Measurements from ENCODE around the gene PHLDB2. TPM values are rescaled to one million over a fixed set of nuclear protein-coding genes. Genes with fewer than 3 reads are reported as not detected.

The PHLDB2 gene
- total RNA-seq, 4 donors from 2014 or later = 53.2 to 97.2 (median 89.1) TPM

DNA sequence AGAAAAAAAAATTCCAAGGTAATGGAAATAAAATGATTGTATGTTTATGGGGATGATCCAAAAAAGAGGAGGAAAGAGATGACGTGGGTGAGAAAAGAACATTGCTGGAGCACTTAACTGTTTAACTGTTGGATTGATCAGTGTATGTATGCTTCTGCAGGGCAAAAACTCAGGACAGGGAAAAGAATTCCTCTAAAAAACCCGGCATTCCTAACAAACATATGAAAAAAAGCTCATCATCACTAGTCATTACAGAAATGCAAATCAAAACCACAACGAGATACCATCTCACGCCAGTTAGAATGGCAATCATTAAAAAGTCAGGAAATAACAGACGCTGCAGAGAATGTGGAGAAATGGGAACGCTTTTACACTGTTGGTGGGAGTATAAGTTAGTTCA, 1.6 kb upstream of the PHLDB2 start:
- TF ChIP-seq, protein P1, sequence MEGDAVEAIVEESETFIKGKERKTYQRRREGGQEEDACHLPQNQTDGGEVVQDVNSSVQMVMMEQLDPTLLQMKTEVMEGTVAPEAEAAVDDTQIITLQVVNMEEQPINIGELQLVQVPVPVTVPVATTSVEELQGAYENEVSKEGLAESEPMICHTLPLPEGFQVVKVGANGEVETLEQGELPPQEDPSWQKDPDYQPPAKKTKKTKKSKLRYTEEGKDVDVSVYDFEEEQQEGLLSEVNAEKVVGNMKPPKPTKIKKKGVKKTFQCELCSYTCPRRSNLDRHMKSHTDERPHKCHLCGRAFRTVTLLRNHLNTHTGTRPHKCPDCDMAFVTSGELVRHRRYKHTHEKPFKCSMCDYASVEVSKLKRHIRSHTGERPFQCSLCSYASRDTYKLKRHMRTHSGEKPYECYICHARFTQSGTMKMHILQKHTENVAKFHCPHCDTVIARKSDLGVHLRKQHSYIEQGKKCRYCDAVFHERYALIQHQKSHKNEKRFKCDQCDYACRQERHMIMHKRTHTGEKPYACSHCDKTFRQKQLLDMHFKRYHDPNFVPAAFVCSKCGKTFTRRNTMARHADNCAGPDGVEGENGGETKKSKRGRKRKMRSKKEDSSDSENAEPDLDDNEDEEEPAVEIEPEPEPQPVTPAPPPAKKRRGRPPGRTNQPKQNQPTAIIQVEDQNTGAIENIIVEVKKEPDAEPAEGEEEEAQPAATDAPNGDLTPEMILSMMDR (IDR thresholded peaks at IDR 0.05; ENCODE audit: low read depth) = no peak

DNA sequence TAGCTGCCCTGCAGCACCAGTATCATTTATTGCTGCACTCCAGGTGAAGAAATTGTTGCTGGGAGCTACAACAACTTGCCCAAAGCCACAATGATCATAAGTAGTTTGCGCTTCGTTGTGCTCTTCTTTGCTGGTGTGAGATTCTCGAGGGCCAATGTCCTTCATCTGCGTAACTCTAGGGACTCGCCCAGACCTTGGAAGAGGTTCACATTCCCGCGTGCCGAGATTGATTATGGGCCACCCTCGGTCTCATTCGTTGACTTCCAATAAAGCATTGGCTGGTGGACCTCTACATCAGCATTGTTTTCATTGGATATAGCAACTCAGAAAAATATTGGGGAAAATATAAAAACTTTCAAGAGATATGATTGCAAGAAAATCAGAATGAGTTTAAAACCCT, 423 bp upstream of the PHLDB2 start:
- TF ChIP-seq, protein P1 (IDR thresholded peaks at IDR 0.05; ENCODE audit: low read depth) = no peak

DNA sequence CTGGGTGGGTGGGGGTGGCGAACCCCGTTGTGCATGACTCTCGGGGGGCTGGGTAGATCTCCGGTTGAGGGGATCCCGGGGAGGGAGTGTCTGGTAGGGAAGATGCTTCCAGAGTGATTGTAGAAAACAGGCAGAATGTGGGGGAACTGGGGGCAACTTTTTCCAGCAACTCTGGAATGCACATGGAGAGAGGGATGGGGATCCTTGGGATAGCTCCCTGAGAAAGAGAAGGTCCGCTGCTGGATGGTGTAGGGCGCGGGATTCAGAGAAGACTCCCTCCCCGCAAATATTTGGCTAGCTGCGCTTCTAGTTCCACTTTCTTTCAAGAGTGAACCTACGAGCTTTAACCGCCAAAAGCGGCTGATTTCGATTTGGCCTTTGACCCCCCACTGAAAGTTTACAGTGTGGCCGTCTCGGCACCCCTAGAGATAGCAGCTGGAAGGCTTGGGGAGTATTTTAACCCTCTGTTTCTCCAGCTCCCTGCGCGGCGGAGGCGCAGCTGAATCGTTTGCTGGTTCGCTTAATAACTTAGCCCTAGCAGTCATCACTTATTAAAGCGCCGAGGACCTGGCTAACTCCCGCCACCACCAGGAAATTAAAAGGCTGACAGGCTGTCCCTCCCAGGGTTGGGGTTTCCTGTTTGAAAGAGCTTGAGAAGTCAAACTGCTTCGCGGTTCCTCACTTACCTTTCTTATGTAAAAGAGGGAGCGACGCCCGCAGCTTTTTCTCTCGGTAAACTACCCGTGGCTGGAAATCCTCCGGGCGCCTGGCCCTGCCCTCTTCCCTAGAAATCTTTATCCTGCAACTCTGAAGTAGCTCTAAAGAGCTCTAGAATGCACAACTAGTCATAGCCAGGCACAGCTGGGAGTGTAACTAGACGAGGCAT, 1.2 kb downstream of the PHLDB2 start:
- TF ChIP-seq, protein P1 (IDR thresholded peaks at IDR 0.05; ENCODE audit: low read depth) = no peak

DNA sequence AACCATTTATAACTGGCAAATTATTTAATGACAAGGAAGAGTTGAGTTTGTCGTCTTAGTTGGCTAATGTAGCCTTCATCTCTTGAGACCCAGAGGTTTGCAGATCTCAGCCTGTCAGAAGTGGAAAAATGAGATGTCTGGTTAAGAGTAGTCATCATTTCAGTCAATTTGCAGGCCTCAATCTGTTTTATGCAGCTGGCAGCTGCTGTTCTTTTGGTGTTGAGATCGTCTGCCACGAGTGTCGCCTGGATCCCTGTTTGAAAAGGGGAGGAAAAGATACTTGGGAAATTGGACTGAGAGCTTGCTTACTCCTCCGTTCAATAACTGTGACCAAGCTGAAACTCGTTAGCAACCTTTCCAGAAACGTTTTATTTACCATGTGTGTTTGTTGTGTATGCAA, 2.3 kb downstream of the PHLDB2 start:
- TF ChIP-seq, protein P1 (IDR thresholded peaks at IDR 0.05; ENCODE audit: low read depth) = no peak

DNA sequence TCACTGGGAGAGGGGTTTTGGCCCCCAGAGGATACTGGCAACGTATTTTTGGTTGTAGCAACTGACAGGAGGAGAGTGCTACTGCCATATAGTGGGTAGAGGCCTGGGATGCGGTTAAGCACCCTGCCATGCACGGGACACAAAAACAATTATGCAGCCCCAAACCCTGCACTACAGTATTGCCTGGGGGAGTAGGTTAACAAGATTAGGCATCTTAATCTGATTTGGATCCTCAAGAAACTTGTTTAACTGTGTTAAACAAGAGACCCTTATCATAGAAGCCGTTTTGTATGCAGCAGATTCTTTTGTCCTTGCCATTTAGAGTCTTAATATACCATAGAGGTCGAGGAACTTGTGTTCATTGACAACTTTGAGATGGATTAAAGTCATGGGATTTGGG, 3.4 kb downstream of the PHLDB2 start:
- TF ChIP-seq, protein P1 (IDR thresholded peaks at IDR 0.05; ENCODE audit: low read depth) = no peak

DNA sequence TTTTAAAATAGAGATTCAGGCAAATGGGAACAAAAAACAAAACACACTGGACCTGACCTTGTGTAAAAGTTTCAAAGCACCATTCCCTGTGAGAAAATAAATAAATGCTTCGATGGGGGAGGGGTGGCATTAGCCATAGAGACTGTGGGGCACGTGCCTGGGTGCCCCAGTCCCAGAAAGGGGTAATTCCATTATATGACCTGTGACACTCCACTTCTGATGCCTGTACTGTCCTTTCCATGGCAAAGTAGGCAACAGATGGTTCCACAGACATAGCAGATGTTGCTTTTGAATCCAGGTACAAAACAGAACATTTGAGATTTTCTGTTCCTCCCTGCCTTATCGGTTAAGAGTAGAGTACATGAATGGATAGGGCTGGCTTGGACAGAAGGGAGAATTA, 3.9 kb downstream of the PHLDB2 start:
- TF ChIP-seq, protein P1 (IDR thresholded peaks at IDR 0.05; ENCODE audit: low read depth) = no peak

DNA sequence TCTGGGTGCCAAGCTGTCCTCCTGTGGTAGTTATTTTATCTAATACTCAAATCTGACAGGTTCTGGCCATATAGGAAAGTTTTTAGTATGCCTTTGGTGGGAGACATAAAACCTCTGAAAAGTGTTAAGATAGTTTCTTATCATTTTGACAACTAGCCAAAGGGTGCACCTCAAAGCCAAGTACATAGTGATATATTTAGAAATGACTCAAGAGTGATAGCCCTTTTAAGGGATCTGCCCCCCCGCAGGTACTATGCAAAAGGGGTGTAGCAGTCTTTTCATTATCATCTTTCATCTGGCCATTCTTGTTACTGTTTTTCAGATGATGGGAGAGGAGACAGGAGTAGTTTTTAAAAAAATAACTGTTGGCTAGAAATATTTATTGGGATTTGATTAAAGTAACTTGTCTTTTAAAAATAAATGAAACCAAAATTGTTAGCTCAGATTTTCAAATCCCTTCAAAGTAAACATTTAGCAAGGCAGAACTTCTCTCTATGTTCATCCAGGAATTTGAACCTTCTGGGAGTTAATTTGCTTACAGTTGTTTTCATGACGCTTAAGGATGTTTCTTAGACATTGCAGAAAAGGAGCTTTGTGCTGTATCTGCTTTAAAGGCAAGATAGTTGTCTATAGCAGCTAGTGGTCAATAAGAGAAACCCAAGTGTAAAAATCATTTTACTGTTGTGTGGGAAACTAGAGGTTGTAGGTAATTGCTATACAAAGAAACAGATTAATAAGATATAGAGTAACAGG, 5.1 kb downstream of the PHLDB2 start:
- TF ChIP-seq, protein P1 (IDR thresholded peaks at IDR 0.05; ENCODE audit: low read depth) = no peak
